Mesenteric fat pad (tissue), 1 donor: Measurements from ENCODE around the gene COL18A1. TPM values are rescaled to one million over a fixed set of nuclear protein-coding genes. Genes with fewer than 3 reads are reported as not detected.
"Not testable (repeated sequence)": the region's sequence is repeated elsewhere in the genome, so short reads cannot be mapped to it uniquely, and the experiment has no call there.

Experiments
- DNase-seq: peaks from one replicate; pipeline ENCODE4 v3.0.0-alpha.2; 2020; ENCODE audit warnings: low spot score
- total RNA-seq: library from RNA; stranded (reverse); fragmentation: NEBNext Ultra II Directional; extraction: Animal tissue kit (Norgen Biotek cat#: 25700); gene quantifications from one replicate; pipeline ENCODE4 v1.2.1, GENCODE V29; 2021
- donor health status: DM: yes; HTN: yes; CAD: no.

Gene COL18A1
- total RNA-seq, 1 donor from 2014 or later, result 79.8 TPM

DNA sequence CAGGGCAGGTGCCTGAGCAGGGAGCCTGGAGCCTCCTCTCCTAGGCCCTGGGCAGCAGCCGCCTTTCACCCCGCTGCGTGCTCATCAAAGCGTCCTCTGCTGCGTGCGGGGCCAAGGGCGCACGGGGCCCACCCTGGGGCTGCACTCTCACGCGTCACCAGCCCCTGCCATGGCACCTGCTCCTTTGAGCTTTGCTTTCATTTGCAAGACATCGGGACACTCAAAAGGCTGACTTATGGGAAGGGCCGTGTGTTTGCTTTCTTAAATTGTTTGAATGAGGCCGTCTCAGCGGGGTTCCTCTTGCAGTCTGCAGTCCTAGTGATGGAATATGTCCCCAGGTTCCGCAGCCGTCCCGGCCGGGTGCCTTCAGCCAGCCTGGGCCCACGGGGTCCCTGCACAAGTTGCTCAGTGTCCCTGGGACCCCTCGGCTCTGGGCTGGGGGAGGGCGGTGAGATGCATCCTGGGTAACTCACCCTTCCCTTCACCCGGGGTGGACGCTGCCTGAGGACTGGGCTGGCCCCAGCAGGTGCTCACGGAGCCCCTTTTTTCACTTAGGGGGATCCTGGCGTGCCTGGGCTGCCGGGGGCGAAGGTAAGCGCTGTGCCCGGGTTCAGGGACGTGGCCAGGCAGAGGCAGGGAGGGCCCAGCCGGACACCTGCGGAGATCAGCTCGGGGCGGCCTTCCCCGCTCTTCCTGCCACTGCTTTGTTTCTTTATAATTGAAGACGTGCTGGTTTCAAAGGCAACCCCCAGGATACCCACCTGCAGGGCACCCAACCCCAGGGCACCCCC, 84.2 kb downstream of the COL18A1 start:
- no peak for DNase-seq

DNA sequence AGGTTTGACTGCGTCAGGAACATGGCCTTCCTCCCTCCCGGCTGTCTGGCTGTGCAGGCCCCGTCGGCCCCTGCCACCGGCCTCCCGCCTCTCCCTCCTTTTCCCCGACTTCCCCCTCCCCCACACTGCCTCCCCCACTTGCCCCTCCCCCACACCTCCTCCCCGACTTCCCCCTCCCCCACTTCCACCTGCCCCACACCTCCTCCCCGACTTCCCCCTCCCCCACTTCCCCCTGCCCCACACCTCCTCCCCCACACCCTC, 84.7 kb downstream of the COL18A1 start:
- no peak for DNase-seq

- DNase-seq, result no peak
These were observed 85.2 kb downstream of the COL18A1 start for GRCh38 chr21:45490049-45490731.

DNA sequence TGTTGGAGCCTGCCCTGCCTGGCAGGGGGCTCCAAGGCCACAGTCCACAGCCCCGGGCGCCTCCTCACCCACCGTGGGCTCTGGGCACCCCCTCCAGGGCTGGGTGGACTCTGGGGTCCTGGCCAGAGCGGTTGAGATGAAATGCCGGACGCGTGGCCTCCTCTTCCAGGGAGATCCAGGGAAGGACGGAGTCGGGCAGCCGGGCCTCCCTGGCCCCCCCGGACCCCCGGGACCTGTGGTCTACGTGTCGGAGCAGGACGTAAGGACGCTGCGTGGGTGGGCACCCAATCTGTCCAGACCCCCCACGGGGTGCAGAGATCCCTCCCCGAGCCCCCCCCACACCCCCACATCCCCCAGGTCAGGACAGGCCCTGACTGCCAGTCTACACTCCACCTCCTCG, 86.1 kb downstream of the COL18A1 start:
- no peak for DNase-seq

DNA sequence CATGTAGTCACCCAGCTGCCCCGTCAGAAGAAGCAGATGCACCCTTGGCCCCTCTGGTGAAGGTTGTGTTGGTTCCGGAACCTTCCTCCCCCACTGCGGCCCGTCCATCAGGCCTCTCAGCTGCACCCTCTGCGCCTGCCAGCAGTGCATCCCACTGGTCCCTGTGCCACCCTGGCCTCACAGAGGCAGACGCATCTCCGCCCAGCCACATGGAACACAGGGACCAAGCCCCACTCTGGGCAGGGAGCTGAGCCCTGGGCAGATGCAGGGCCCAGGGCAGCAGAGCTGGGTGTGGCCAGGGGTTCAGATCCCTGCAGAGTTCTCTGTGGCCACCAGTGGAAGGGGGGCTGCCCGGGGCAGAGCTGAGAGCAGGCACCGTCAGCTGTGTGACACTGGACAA, 86.7 kb downstream of the COL18A1 start:
- no peak for DNase-seq

- DNase-seq, result no peak
These were observed 87.8 kb downstream of the COL18A1 start for GRCh38 chr21:45492765-45493164.

- DNase-seq, result no peak
These were observed 88.5 kb downstream of the COL18A1 start for GRCh38 chr21:45493401-45494001.

DNA sequence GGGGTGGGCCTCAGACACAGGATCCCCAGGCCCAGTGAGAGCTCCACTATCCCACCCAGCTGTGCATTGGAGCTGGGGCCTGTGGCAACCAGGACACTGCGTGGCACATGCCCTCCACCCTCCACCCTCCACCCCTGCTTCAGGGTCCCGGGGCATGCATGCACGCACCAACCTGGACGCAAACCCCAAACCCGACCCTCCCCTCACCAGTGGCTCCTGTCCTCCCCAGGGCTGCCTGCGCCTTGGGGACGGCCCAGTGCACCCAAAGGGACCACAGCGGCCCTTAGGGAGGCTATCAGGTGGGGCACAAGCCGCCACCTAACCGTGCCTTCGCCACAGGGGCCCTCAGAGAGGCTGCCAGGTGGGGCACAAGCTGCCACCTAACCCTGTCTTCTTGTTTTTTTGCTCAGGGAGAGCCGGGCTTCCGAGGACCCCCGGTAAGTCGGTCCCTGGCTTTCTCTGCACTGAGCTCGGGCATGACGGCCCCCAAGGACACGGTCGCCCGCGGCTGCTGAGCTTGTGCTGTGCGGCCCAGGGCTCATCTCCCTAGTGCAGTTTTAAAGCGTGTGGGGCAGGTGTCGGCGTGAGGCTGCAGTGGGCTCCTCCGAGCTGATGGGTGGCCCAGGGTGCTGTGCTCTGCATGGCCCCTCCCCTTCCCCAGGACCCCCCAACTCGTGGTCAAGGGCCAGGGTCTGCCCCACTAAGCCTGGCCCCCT, 89.3 kb downstream of the COL18A1 start:
- no peak for DNase-seq

DNA sequence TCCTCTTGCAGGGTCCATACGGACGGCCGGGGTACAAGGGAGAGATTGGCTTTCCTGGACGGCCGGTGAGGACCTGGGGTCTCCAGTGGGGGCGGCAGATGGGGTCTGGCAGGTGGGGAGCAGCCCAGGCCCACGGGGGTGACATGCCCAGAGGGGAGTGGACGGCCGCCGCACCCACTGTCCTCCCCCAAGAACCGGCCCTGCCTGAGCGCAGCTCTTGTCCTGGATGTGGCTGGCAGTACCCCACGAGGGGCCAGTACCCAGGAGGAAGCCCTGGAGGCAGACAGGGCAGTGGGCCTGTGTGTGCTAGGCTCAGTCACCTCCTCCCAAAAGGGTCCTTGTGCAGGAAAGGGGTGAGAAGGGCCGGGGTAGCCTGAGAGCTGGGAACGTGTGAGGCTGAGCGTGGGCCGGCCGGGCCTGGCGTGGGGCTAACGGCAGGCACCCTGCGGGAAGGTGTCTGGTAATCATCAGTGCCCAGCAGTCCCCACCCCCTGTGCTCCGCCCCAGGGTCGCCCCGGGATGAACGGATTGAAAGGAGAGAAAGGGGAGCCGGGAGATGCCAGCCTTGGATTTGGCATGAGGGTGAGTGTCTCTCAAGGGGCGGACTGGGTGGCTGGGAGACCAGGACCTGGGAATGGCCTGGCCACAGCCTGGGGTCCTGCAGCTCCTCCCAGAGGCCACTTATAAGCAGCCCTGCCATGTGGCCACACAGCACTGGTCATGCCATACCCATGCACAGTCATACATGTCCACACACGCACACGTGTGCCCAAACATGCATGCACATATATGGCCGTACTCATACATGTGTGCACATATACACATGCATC, 90.1 kb downstream of the COL18A1 start:
- DNase-seq, result no peak

DNA sequence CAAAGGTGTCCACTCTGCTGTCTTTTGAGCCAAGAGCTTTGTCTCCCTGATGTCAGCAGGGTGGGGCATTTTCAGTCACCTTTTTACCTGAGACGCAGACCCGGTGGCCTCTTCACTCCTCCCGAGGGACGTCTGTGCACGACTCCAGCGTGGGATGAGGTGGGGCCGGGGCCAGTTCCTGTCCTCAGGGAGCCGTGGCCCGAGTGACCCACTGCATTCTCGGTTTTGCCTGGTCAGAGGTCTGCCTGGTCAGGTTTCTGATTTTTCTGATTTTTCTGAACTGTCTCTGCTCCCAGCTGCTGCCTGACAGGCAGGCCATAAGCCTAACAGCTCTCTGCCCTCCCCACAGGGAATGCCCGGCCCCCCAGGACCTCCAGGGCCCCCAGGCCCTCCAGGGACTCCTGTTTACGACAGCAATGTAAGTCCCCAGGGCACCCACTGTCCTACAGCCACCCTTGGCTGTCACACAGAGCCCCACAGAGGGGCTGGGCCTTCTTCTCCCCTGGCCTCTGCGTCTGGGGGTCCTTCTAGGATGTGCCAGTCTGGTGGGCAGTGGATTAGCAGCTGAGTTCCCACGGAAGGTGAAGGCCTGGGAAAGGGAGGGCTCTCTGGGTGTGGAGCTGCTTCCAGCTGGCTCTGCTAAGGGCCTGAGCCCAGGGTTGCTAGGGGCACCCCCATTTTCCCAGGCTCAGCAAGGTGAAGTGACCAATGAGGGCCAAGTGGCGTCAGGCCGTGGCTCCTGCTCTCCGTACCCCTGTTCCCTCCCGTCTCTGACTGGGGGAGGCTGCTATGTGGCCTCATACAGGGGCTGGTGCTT, 91.4 kb downstream of the COL18A1 start:
- DNase-seq, result no peak

- no peak for DNase-seq
These were observed 92.2 kb downstream of the COL18A1 start for GRCh38 chr21:45496968-45497845.

DNA sequence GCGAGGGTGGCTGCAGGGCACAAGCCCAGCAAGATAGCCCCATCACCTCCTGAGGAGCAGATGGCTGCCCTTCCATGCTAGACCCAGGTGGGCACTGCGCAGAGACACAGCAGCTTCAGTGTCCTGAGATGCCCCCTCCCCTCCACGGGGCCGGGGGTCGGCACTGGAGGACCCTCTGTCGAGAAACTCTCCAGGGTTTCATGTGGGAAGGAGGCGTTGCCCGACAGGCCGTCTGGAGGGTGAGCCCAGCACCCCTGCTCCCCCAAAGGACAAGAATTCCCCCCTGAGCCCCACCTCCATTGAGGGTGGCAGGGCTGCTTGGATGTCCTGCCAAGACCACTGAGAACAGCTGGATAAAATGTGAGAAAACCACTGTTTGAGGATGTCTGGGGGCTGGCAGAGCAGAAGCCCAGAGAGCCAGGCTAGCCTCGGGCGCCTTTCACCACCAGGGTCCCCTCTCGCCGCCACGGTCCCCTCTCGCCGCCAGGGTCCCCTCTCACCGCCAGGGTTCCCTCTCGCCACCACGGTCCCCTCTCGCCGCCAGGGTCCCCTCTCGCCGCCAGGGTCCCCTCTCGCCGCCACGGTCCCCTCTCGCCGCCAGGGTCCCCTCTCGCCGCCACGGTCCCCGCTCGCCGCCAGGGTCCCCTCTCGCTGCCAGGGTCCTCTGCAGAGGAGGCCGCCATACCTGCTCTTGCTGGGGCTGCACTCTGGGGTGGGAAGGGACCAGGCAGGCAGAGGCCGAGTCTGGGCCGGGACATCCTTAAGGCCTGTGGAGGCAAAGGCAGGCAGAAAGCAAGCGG, 93.1 kb downstream of the COL18A1 start:
- DNase-seq, result no peak

DNA sequence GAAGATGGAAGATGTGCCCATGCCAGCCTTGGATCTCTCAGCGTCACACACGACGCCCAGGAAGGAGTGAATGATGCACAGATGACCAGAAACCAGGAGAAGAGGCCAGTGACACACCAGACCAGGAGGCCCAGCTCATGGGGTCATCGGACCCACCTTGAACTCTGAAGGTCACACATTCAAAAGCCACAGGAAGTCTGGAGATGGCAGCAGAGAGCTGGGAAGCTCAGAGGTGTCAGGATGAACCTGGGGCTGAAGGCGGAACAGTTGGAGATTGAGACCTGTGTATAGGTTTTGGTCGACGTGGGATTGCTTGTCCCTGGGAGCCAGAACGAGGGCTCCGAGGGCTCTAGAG, 93.7 kb downstream of the COL18A1 start:
- DNase-seq, result no peak

DNA sequence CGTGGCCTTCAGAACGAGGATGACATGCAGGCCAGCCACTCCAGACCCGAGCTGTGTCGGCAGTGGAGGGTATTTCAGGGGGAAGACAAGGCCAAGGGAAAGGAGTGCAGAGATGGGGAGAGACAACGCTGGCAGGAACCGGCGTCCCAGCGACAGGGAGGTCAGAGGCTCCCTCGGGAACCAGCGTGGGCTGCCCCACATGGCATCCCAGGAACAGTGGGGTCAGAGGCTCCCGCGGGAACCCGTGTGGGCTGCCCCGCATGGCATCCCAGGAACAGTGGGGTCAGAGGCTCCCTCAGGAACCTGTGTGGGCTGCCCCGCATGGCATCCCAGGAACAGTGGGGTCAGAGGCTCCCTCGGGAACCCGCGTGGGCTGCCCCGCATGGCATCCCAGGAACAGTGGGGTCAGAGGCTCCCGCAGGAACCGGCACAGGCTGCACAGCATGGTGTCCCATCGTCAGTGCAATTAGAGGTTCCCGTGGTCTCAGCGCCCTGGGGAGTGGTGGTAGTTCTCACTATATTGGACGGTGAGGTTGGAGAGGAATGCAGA, 94.3 kb downstream of the COL18A1 start:
- DNase-seq, result no peak

DNA sequence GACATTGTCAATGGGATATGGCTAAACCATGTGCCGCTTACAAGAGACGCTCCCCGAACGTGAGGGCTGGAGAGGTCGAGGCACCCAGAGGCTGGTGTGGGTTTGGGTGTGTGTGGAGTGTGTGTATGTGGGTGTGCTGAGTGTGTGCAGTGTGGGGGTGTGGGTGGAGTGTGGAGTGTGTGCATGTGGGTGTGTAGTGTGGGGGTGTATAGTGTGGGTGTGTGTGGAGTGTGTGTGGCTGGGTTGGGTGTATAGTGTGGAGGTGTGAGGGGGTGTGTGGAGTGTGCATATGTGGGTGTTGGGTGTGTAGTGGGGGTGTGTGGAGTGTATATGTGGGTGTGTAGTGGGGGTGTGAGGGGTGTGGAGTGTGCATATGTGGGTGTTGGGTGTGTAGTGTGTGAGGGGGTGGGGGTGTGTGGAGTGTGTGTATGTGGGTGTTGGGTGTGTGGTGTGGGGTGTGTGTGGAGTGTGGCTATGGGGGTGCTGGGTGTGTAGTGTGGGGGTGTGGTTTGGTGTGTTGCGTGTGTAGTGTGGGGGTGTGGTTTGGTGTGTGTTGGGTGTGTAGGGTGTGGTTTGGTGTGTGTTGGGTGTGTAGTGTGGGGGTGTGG, 95.1 kb downstream of the COL18A1 start:
- DNase-seq, result no peak

DNA sequence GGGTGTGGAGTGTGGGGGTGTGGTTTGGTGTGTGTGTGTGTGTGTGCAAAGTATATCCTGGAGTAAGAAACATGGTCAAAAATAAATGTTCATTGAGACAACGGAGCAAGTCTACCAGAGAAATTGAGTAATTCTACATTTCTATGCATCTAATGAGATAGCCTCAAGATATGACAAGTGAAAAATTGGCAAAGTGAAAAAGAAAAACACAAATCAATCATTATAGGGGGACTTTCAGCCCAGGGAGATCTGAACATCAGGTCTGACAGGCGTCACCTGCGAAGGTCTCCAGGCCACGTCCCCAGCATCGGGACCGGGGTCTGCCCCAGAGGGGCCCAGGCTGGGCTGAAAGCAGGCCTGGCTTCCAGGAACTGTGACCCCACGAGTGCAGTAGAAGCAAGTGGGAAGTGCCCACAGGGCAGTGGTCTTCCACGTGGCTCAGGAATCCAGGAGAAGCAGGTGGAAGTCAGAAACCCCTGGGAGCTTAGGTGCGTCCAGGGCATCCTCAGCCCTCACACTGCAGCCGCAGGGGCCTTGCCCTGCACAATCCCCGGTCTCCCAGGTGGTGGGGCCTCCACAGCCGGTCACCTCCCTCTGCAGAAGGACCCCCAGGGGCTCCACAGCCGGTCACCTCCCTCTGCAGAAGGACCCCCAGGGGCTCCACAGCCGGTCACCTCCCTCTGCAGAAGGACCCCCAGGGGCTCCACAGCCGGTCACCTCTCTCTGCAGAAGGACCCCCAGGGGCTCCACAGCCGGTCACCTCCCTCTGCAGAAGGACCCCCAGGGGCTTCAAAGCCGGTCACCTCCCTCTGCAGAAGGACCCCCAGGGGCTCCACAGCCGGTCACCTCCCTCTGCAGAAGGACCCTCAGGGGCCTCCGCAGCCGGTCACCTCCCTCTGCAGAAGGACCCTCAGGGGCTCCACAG, 96.4 kb downstream of the COL18A1 start:
- not testable (repeated sequence) for DNase-seq

DNA sequence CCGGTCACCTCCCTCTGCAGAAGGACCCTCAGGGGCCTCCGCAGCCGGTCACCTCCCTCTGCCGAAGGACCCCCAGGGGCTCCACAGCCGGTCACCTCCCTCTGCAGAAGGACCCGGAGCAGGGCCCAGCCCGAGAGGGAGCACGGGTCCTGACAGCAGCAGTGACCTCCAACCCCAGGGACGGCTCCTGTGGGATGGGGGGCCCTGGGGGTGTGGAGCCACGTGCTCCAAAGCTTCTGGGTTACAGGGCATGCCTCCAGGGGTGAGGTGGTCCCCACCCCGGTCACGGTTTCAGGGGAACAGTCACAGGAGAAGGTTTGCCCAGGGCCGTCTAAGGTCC, 97.0 kb downstream of the COL18A1 start:
- no peak for DNase-seq
